ENCODE measurements around the gene HS2ST1.

HS2ST1 gene

GRCh38 chr1:87130438-87130837, 216.0 kb downstream of the HS2ST1 start:
- TF ChIP-seq ZNF70 (CRISPR knock-in tag; IDR thresholded peaks at IDR 0.05) (no peak), CSDC2 (CRISPR knock-in tag; IDR thresholded peaks at IDR 0.05) (no peak), ZNF565 (CRISPR knock-in tag; conservative IDR thresholded peaks at IDR 0.05; ENCODE audit: low read depth) (no peak), CSRNP3 (CRISPR knock-in tag; IDR thresholded peaks at IDR 0.05) (no peak), BACH2 (CRISPR knock-in tag; IDR thresholded peaks at IDR 0.05; ENCODE audit: borderline replicate concordance) (no peak), TSHZ2 (CRISPR knock-in tag; IDR thresholded peaks at IDR 0.05) (no peak), ARNTL (CRISPR knock-in tag; IDR thresholded peaks at IDR 0.05; ENCODE audit: borderline replicate concordance, low read depth) (no peak), ESRRG (CRISPR knock-in tag; IDR thresholded peaks at IDR 0.05) (no peak), CREB5 (CRISPR knock-in tag; IDR thresholded peaks at IDR 0.05; ENCODE audit: low read depth) (no peak), TOX (CRISPR knock-in tag; IDR thresholded peaks at IDR 0.05; ENCODE audit: borderline replicate concordance) (no peak)
- no peak for ATAC-seq

GRCh38 chr1:87131809-87132283, 217.4 kb downstream of the HS2ST1 start:
- ATAC-seq: peak; percentile 99
- TF ChIP-seq ZNF565 (CRISPR knock-in tag; conservative IDR thresholded peaks at IDR 0.05; ENCODE audit: low read depth): no peak
- no peak for TF ChIP-seq ZNF8 (CRISPR knock-in tag; IDR thresholded peaks at IDR 0.05)
- TF ChIP-seq ZNF70 (CRISPR knock-in tag; IDR thresholded peaks at IDR 0.05): no peak
- no peak for TF ChIP-seq POU6F1 (CRISPR knock-in tag; IDR thresholded peaks at IDR 0.05; ENCODE audit: borderline replicate concordance, low read depth)
- TF ChIP-seq ISL1 (CRISPR knock-in tag; IDR thresholded peaks at IDR 0.05): no peak
- no peak for TF ChIP-seq BACH2 (CRISPR knock-in tag; IDR thresholded peaks at IDR 0.05; ENCODE audit: borderline replicate concordance)
- TF ChIP-seq ARNTL (CRISPR knock-in tag; IDR thresholded peaks at IDR 0.05; ENCODE audit: borderline replicate concordance, low read depth): no peak
- no peak for TF ChIP-seq GLIS3 (CRISPR knock-in tag; IDR thresholded peaks at IDR 0.05)
- TF ChIP-seq CSDC2 (CRISPR knock-in tag; IDR thresholded peaks at IDR 0.05): no peak
- TF ChIP-seq ZFP30 (CRISPR knock-in tag; IDR thresholded peaks at IDR 0.05): no peak

GRCh38 chr1:87132284-87132870, 217.9 kb downstream of the HS2ST1 start:
- TF ChIP-seq RARB (CRISPR knock-in tag; IDR thresholded peaks at IDR 0.05): no peak
- TF ChIP-seq GLIS3 (CRISPR knock-in tag; IDR thresholded peaks at IDR 0.05): no peak
- no peak for TF ChIP-seq ISL1 (CRISPR knock-in tag; IDR thresholded peaks at IDR 0.05)
- ATAC-seq: no peak; the same call in 2 of the 3 replicates

GRCh38 chr1:87134061-87134460, 219.6 kb downstream of the HS2ST1 start:
- TF ChIP-seq PPARA (CRISPR knock-in tag; IDR thresholded peaks at IDR 0.05; ENCODE audit: borderline replicate concordance) (no peak), ZNF565 (CRISPR knock-in tag; conservative IDR thresholded peaks at IDR 0.05; ENCODE audit: low read depth) (no peak), OSR1 (CRISPR knock-in tag; IDR thresholded peaks at IDR 0.05) (no peak), ESRRG (CRISPR knock-in tag; IDR thresholded peaks at IDR 0.05) (no peak), ZC3H10 (CRISPR knock-in tag; IDR thresholded peaks at IDR 0.05) (no peak), BACH2 (CRISPR knock-in tag; IDR thresholded peaks at IDR 0.05; ENCODE audit: borderline replicate concordance) (no peak), PATZ1 (CRISPR knock-in tag; IDR thresholded peaks at IDR 0.05; ENCODE audit: borderline replicate concordance) (no peak), GLIS3 (CRISPR knock-in tag; IDR thresholded peaks at IDR 0.05) (no peak), TOX (CRISPR knock-in tag; IDR thresholded peaks at IDR 0.05; ENCODE audit: borderline replicate concordance) (no peak), CREB5 (CRISPR knock-in tag; IDR thresholded peaks at IDR 0.05; ENCODE audit: low read depth) (no peak), SNAI2 (CRISPR knock-in tag; IDR thresholded peaks at IDR 0.05) (no peak), ZFP3 (CRISPR knock-in tag; IDR thresholded peaks at IDR 0.05) (no peak), RARB (CRISPR knock-in tag; IDR thresholded peaks at IDR 0.05) (no peak)
- no peak for ATAC-seq

Data from SK-N-SH treated with all-trans-retinoic acid at 6 μM for 48 hours (cell line).